Fibroblast of mammary gland (primary cell): ENCODE results near the gene DCBLD2.
A peak's percentile ranks its signal among the peaks of the same experiment; 100 is the strongest.

Source experiments
- DNase-seq: peaks from one replicate; pipeline ENCODE4 v3.0.0-alpha.2; 2010; ENCODE audit warnings: low read depth
- H3K4me3 ChIP-seq: 2 replicates; pipeline ENCODE4 v1.5.1; 2011; ENCODE audit warnings: low read depth, mild to moderate bottlenecking, low read length, moderate library complexity; ENCODE audit not compliant: control insufficient read depth
- TF ChIP-seq, protein P1 (sequence below): conservative IDR thresholded peaks from 2 replicates; pipeline ENCODE4 v1.5.1; 2011; ENCODE audit warnings: low read depth, low read length, inconsistent platforms; ENCODE audit not compliant: control insufficient read depth, insufficient read depth

DCBLD2 gene

DNA sequence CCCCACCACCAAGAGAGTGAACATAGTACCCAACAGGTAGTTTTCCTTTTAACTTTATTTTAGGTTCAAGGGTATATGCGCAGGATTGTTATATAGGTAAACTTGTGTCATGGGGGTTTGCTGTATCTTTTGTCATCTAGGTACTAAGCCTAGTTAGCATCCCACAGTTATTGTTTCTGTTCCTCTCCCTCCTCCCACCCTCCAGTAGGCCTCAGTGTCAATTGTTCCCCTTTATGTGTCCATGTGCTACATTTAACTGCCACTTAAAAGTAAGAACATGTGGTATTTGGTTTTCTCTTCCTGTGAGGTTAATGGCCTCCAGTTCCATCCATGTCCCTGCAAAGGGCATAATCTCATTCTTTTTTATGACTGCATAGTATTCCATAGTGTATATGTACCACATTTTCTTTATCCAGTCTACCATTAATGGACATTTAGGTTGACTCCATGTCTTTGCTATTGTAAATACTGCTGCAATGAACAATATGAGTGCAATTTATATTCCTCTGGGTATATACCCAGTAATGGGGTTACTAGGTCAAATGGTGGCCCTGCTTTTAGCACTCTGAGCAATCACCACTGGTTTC lies 72.2 kb downstream of the DCBLD2 start:
- H3K4me3 ChIP-seq: no peak overlapping the region
- TF ChIP-seq, protein P1, sequence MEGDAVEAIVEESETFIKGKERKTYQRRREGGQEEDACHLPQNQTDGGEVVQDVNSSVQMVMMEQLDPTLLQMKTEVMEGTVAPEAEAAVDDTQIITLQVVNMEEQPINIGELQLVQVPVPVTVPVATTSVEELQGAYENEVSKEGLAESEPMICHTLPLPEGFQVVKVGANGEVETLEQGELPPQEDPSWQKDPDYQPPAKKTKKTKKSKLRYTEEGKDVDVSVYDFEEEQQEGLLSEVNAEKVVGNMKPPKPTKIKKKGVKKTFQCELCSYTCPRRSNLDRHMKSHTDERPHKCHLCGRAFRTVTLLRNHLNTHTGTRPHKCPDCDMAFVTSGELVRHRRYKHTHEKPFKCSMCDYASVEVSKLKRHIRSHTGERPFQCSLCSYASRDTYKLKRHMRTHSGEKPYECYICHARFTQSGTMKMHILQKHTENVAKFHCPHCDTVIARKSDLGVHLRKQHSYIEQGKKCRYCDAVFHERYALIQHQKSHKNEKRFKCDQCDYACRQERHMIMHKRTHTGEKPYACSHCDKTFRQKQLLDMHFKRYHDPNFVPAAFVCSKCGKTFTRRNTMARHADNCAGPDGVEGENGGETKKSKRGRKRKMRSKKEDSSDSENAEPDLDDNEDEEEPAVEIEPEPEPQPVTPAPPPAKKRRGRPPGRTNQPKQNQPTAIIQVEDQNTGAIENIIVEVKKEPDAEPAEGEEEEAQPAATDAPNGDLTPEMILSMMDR: no peak
- no peak for DNase-seq

DNA sequence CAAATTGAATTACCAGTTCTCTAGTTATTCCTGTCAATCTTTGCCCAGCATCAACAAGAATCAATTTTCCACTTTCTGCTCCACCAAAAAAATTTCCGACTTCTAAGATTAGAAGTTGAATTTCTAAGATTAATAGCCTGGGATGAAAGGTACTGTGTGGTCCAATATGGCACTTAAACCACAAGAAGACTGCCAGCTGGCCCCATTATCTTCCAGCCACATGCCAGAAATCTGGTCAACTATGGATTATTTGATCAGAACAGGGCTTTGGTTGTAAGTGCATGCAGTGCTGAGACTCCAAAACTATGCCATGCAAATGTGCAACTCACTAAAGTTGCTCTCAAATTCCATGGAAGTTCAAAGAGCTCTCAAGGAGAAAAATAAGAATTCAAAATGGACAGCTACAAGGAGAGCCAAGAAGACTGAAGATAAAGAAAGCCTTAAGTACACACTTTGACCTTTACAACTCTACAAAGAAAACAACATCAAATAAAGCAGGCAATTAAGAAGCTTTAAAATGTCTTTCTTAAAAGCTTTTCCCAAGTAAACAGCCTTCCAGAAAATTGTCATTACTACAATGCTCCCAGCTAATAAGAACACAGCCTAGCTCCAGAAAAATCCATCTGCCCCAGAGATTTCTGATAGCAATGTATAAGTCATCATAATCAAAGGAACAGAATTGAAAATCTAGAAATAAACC lies 74.1 kb downstream of the DCBLD2 start:
- no peak for DNase-seq
- TF ChIP-seq, protein P1: no peak
- H3K4me3 ChIP-seq: no peak overlapping the region

DNA sequence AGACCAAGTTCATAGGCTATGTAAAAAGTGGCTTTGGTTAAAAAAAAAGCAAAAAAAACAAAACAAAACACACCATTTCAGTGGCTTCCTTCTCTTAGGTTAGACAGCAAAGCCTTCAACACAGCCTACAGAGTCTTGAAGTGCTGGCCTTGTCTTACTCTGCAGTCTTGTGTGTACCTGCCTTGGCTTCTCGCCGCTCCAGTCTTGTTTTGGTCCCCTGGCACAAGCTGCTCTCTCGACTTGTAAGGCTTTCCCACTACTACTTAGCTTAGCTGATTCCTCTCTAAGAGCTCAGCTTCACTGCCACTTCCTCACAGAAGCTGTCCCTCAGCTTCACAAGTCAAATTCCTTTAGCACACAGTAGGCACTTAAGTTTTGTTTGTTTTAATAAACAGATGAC lies 75.4 kb downstream of the DCBLD2 start:
- TF ChIP-seq, protein P1: no peak
- DNase-seq: no peak
- H3K4me3 ChIP-seq: no peak overlapping the region

DNA sequence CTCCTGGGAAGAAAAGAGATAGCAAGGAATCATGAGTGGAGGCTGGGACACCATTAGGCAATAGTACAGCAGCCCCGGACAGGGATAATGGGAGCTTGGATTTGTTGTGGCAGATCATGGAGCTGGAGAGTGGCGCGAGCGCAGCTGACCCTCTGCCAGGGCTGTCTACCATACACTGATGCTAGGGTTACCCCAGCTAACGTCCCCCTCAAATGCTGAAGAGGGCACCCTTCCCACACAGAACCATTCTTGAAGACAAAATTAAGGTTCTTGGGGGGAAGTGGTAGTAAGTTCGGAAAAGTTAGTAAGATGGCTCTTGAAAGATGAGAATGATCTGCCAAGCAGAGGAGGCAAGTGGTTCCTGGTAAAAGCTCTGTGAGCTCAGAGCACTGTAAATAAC lies 77.2 kb downstream of the DCBLD2 start:
- no peak for DNase-seq
- H3K4me3 ChIP-seq: no peak overlapping the region
- TF ChIP-seq, protein P1: peak; percentile 16

DNA sequence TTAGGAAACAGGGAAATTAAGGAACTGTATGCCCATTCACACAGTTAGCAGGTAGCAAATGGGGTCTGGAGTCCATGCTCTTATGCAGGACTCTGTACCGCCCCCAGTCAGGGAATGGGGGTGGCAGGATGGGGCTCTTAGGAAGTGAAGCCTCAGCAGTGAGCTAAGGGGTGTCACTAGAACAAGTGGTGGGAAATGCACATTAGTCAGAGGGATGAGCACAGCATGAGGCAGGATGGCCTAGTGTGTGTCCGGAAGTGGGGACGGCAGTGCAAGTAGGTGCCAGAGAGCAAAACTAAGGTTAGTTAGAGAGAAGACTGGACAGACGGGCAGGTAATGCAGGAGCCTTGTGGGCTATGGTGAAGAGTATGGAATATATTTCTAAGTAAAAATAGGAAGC lies 77.7 kb downstream of the DCBLD2 start:
- DNase-seq: peak; percentile 73
- TF ChIP-seq, protein P1: no peak
- no peak overlapping the region for H3K4me3 ChIP-seq

DNA sequence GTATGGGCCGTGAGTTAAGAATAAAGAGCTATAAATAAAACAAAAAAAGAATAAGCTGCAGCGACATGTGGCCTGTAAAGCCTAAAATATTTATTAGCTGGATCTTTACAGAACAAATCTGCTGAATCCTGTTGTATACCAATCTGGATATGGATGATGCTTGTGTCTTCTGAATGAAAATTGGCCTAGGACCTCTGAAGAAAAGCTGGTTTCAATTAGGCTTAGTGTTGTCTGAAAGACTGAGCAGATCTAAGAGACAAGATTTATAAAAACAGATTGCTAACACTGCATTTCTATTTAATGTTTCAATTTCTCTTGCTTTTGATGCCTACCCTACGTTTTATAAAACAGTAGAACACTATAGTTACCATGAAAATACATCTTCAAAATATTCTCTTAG lies 80.4 kb downstream of the DCBLD2 start:
- no peak overlapping the region for H3K4me3 ChIP-seq
- TF ChIP-seq, protein P1: no peak
- no peak for DNase-seq
